AG09319 (cell line): Measurements from ENCODE around the gene MMEL1.

ENCODE experiments used
- DNase-seq: peaks from one replicate; pipeline ENCODE4 v3.0.0-alpha.2; 2010; ENCODE audit warnings: low read depth; ENCODE audit errors: extremely low read depth
- CTCF ChIP-seq: IDR thresholded peaks from 2 replicates; pipeline ENCODE4 v1.5.1; 2011; ENCODE audit warnings: low read depth, mild to moderate bottlenecking, inconsistent platforms, low read length, moderate library complexity

MMEL1 gene

GRCh38 chr1:2563205-2563604 lies 69.6 kb downstream of the MMEL1 start:
- DNase-seq: no peak

GRCh38 chr1:2561898-2562895 lies 70.6 kb downstream of the MMEL1 start:
- TF ChIP-seq CTCF: peak; percentile 37
- DNase-seq: no peak

More at GRCh38 chr1:2563205-2563604, 69.6 kb downstream of the MMEL1 start:
- TF ChIP-seq CTCF: no peak

GRCh38 chr1:2561446-2561845 lies 71.4 kb downstream of the MMEL1 start:
- TF ChIP-seq CTCF: no peak
- no peak for DNase-seq

GRCh38 chr1:2560299-2561073 lies 72.3 kb downstream of the MMEL1 start:
- no peak for TF ChIP-seq CTCF

GRCh38 chr1:2559509-2560298 lies 73.1 kb downstream of the MMEL1 start:
- DNase-seq: no peak
- TF ChIP-seq CTCF: no peak

More at GRCh38 chr1:2560299-2561073, 72.3 kb downstream of the MMEL1 start:
- DNase-seq: no peak

GRCh38 chr1:2558861-2559260 lies 74.0 kb downstream of the MMEL1 start:
- no peak for TF ChIP-seq CTCF

More at GRCh38 chr1:2558861-2559260, 74.0 kb downstream of the MMEL1 start:
- no peak for DNase-seq
